Right lobe of liver (tissue), 6 donors: Measurements from ENCODE around the gene CCDC180. TPM values are rescaled to one million over a fixed set of nuclear protein-coding genes. Genes with fewer than 3 reads are reported as not detected.
"Not testable (repeated sequence)": the region's sequence is repeated elsewhere in the genome, so short reads cannot be mapped to it uniquely, and the experiment has no call there.

Experiments used
- ATAC-seq, 4 donors: fragments of 200-7000 bp; cut with Tn5 transposase; one replicate each; pipeline ENCODE4 v1.9.1; 2020; ENCODE audit warnings: mild to moderate bottlenecking in 4 of 4, moderate library complexity in 4 of 4
- DNase-seq, 3 donors: peaks; one replicate each; pipeline ENCODE4 v3.0.0-alpha.2; 2020
- H3K27ac ChIP-seq, 3 donors: fragments of 200-600 bp; one replicate each; pipeline ENCODE4 v1.8.0; 2022
- H3K27me3 ChIP-seq, 2 donors: fragments of 200-600 bp; one replicate each; pipeline ENCODE4 v1.8.0; 2022
- H3K36me3 ChIP-seq, 4 donors: fragments of 200-600 bp; sonication (generic) in 1 of 4; one replicate each; pipeline versions ENCODE4 v1.5.1 to v1.8.0; 2017 to 2022; ENCODE audit warnings: control low read depth in 1 of 4
- H3K4me1 ChIP-seq, 4 donors: fragments of 200-600 bp; sonication (generic) in 1 of 4; one replicate each; pipeline versions ENCODE4 v1.5.1 to v1.8.0; 2017 to 2022; ENCODE audit warnings: control low read depth in 1 of 4
- H3K4me3 ChIP-seq, 3 donors: fragments of 200-600 bp; one replicate each; pipeline ENCODE4 v1.8.0; 2022
- H3K9me3 ChIP-seq, 4 donors: fragments of 200-600 bp; sonication (generic) in 1 of 4; one replicate each; pipeline versions ENCODE4 v1.5.1 to v1.8.0; 2017 to 2022; ENCODE audit warnings: control low read depth in 1 of 4
- CTCF ChIP-seq, 4 donors: fragments of 200-600 bp in 3 of 4; fragments of 450-650 bp in 1 of 4; IDR thresholded peaks; one replicate each; pipeline versions ENCODE4 v1.5.1 to v1.8.0; 2016 to 2022; ENCODE audit warnings: antibody characterized with exemption in 4 of 4, mild to moderate bottlenecking in 2 of 4
- POLR2A ChIP-seq: fragments of 450-650 bp; IDR thresholded peaks from one replicate; pipeline ENCODE4 v1.6.1; 2017; ENCODE audit warnings: antibody characterized with exemption, mild to moderate bottlenecking
- WGBS: methylation state at CpG from one replicate; pipeline ENCODE4 v1.1.6; 2018; ENCODE audit warnings: low coverage, low lambda C conversion rate; ENCODE audit not compliant: insufficient coverage; ENCODE audit errors: missing lambda C conversion rate; 5-methylcytosine and 5-hydroxymethylcytosine counted together
- intact Hi-C, 2 donors: fragments of 100-400 bp; cut with DNase I; formaldehyde crosslinking; loops; one replicate each; pipeline versions ENCODE4 v1.11.2 to v1.14.1; 2022
- total RNA-seq, 6 experiments: library from RNA; depleted of rRNA in 2 of 6; stranded (reverse); fragments of >200 nt in 2 of 6; fragmentation: NEBNext Ultra II Directional in 3 of 6; extraction: Animal tissue kit (Norgen Biotek cat#: 25700) in 3 of 6; gene quantifications; one replicate each; pipeline versions ENCODE4 v1.1.0 to v1.2.4, GENCODE V29; 2016 to 2023
- donor health status: DM: no; HTN: yes; CAD: no.
- donor health status: DM: no; HTN: no; CAD: no.
- donor health status: DM: no; HTN: no; CAD: no.
- donor health status: DM: no; HTN: yes; CAD: no.
- donor health status: DM: no; HTN: yes; CAD: no.

CCDC180 gene
- total RNA-seq, 6 experiments from 2014 or later, result 0.31 to 1.5 (median 1.0) TPM

GRCh38 chr9:97321691-97322090 is 14.2 kb downstream of the CCDC180 start:
- H3K36me3 ChIP-seq, result no peaks in the 10 kb centered on the region
- no peak for TF ChIP-seq CTCF (IDR thresholded peaks at IDR 0.05)
- TF ChIP-seq POLR2A, result no peak
- WGBS, result 74% methylated on average over 3 of the region's 4 CpGs
- no peak overlapping the region for H3K4me3 ChIP-seq
- H3K9me3 ChIP-seq, result no peaks in the 10 kb centered on the region
- no peak overlapping the region for H3K27ac ChIP-seq
- intact Hi-C loops, result no loop called here
- no peaks in the 10 kb centered on the region for H3K4me1 ChIP-seq
- H3K27me3 ChIP-seq, result no peaks in the 10 kb centered on the region
- ATAC-seq (no peak), DNase-seq (no peak)

GRCh38 chr9:97322105-97322504 is 14.6 kb downstream of the CCDC180 start:
- WGBS, result 100% methylated on average over 1 of the region's 1 CpG
- H3K27me3 ChIP-seq, result no peaks in the 10 kb centered on the region
- H3K9me3 ChIP-seq, result no peaks in the 10 kb centered on the region
- no peak for DNase-seq
- H3K4me3 ChIP-seq, result no peak overlapping the region
- H3K36me3 ChIP-seq, result no peaks in the 10 kb centered on the region
- H3K27ac ChIP-seq, result no peak overlapping the region
- H3K4me1 ChIP-seq, result no peaks in the 10 kb centered on the region
- intact Hi-C loops, result no loop called here
- no peak for ATAC-seq
- TF ChIP-seq POLR2A (no peak), CTCF (IDR thresholded peaks at IDR 0.05) (no peak)

GRCh38 chr9:97324954-97325353 is 17.5 kb downstream of the CCDC180 start:
- intact Hi-C loops, result no loop called here
- Histone ChIP-seq H3K36me3 (no peaks in the 10 kb centered on the region), H3K27ac (no peak overlapping the region), H3K9me3 (no peaks in the 10 kb centered on the region), H3K4me3 (no peak overlapping the region), H3K27me3 (no peaks in the 10 kb centered on the region), H3K4me1 (no peaks in the 10 kb centered on the region)
- ATAC-seq (no peak), DNase-seq (no peak)
- 90% methylated on average over 2 of the region's 5 CpGs for WGBS
- TF ChIP-seq CTCF (IDR thresholded peaks at IDR 0.05) (no peak), POLR2A (no peak)

- Histone ChIP-seq H3K4me1 (no peaks in the 10 kb centered on the region), H3K27me3 (no peaks in the 10 kb centered on the region), H3K9me3 (no peaks in the 10 kb centered on the region), H3K36me3 (no peaks in the 10 kb centered on the region), H3K27ac (no peak overlapping the region), H3K4me3 (no peak overlapping the region)
- WGBS, result 78% methylated on average over 5 of the region's 6 CpGs
- intact Hi-C loops, result no loop called here
- no peak for ATAC-seq
- TF ChIP-seq POLR2A, result no peak
- no peak for TF ChIP-seq CTCF (IDR thresholded peaks at IDR 0.05)
- DNase-seq, result no peak
These were observed 20.1 kb downstream of the CCDC180 start for GRCh38 chr9:97327562-97327961.

GRCh38 chr9:97332993-97333392 is 25.5 kb downstream of the CCDC180 start:
- Histone ChIP-seq H3K27ac (no peak overlapping the region), H3K27me3 (no peaks in the 10 kb centered on the region), H3K36me3 (no peaks in the 10 kb centered on the region), H3K9me3 (no peaks in the 10 kb centered on the region), H3K4me1 (no peaks in the 10 kb centered on the region), H3K4me3 (no peak overlapping the region)
- DNase-seq (no peak), ATAC-seq (no peak)
- WGBS, result 75% methylated on average over 3 of the region's 3 CpGs
- TF ChIP-seq CTCF (IDR thresholded peaks at IDR 0.05) (no peak), POLR2A (no peak)
- intact Hi-C loops, result no loop called here

- H3K4me3 ChIP-seq, intact Hi-C loops, DNase-seq, H3K9me3 ChIP-seq, H3K4me1 ChIP-seq, ATAC-seq, H3K36me3 ChIP-seq, H3K27me3 ChIP-seq, H3K27ac ChIP-seq: not testable (repeated sequence)
- WGBS, result 65% methylated on average over 6 of the region's 7 CpGs
These were observed 28.2 kb downstream of the CCDC180 start for GRCh38 chr9:97335622-97336021.
